ENCODE results near the gene HOMER3. TPM values are rescaled to one million over a fixed set of nuclear protein-coding genes. Genes with fewer than 3 reads are reported as not detected.

Gene HOMER3
- total RNA-seq, 4 donors from 2014 or later: 8.1 to 82.0 (median 12.7) TPM

DNA sequence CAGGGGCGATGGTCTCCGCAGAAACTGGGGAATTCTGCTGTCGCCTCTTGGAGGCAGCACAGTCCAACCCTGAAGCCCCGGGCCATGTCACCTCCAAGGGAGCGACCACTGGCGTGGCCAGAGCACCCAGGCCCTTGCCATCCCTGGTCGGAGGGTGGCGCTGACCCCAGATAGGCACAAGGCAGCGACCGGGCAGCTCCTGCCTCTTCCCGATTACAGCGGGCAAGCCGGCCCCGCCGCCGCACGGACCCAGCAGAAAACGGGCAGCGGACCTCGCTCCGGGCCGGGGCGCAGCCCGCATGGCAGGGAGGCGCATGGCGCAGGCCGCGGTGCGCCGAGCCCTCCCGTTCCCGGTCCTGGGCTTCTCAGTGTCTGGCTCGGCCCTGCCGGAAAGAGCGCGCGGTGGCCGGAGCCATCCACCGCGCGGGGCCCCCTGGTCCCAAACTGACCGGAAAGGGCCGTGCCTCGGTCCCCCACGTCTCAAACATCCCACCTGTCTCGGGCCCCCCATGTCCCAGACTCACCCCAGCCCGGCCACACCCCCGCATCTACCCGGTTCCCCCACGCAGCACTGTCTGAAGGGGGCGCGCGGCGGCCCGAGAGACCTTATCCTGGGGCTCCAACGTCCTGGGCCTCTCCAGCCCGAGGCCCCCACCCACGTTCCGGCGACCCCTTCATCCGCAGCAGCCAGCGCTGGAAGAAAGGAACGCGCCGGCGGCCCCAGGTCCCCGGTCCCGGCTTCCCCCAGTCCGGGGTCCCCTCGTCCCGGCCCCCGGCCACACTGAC is 45.8 kb downstream of the HOMER3 start:
- H3K27me3 ChIP-seq: peaks cover 49% of the 10 kb centered on the region
- H3K27ac ChIP-seq: no peak overlapping the region

DNA sequence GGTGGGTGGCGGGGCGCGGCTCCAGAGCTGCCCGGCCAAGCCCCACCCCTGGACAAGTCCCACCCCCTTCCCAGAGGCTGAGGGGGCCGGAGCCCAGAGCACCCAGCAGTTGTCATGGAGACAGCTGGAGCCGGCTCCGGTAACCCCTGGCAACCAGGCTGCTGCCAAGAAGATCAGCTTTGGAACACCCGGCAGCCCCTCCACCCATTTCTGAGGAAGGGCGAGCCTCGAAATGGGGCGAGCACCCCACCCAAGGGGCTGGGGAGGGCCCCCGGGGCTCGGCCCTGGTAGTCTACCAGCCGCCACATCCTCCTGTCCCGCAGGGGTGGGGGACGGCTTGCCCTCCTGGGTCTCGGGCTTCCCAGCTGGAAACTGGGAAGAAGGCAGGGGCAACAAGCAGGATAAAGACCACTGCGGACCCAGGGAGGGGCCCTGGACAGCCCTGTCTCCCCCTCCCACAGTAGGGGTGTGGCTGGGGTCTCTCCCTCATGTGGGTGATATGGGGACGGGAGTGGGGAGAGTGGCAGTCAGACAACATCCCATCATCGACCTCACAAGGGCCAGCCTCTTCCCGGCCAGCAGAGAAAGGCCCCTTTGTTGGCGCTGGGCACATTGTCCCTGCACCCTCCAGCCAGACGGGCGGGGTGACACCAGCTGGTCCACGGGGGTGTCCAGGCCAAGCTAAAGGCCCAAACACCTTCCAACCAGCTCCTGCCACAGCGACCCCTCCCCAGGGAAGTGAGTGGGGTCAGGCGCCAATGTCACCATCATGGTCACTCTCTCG is 46.6 kb downstream of the HOMER3 start:
- in situ Hi-C loops (cut with MboI; ENCODE audit: low pct_ligation_motif_present in 1 of 4, low pct_unique_long_range_greater_than_20kb in 1 of 4, low sequenced_read_pairs in 3 of 4): no loop called here
- Histone ChIP-seq H3K9me3 (no peaks in the 10 kb centered on the region), H3K4me3 (peak overlapping the region in 1 of 4 donors; percentile 28), H3K27ac (no peak overlapping the region), H3K27me3 (peaks cover 54% of the 10 kb centered on the region), H3K36me3 (peaks cover 0 to 6% (median 0%) of the 10 kb centered on the region in 4 donors), H3K4me1 (peaks cover 0 to 18% (median 9%) of the 10 kb centered on the region in 4 donors)
- intact Hi-C loops (cut with DNase I; ENCODE audit: low total_unique reads): no loop called here
- 4% methylated on average over 19 of the region's 28 CpGs; no CpG with 5 or more reads in 1 of the 2 donors for WGBS, 2 donors (ENCODE audit: low coverage in 1 of 2)
- no peak for DNase-seq
- TF ChIP-seq, protein P1, sequence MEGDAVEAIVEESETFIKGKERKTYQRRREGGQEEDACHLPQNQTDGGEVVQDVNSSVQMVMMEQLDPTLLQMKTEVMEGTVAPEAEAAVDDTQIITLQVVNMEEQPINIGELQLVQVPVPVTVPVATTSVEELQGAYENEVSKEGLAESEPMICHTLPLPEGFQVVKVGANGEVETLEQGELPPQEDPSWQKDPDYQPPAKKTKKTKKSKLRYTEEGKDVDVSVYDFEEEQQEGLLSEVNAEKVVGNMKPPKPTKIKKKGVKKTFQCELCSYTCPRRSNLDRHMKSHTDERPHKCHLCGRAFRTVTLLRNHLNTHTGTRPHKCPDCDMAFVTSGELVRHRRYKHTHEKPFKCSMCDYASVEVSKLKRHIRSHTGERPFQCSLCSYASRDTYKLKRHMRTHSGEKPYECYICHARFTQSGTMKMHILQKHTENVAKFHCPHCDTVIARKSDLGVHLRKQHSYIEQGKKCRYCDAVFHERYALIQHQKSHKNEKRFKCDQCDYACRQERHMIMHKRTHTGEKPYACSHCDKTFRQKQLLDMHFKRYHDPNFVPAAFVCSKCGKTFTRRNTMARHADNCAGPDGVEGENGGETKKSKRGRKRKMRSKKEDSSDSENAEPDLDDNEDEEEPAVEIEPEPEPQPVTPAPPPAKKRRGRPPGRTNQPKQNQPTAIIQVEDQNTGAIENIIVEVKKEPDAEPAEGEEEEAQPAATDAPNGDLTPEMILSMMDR (IDR thresholded peaks at IDR 0.05): no peak
- TF ChIP-seq POLR2AphosphoS5 (IDR thresholded peaks at IDR 0.05) (no peak), POLR2A (IDR thresholded peaks at IDR 0.05) (no peak), EP300 (IDR thresholded peaks at IDR 0.05; ENCODE audit: low read depth) (no peak)

More for the DNA sequence above, 45.8 kb downstream of the HOMER3 start:
- WGBS, 2 donors (ENCODE audit: low coverage in 1 of 2): 0% methylated on average over 24 of the region's 72 CpGs; no CpG with 5 or more reads in 1 of the 2 donors
- peaks cover 0 to 12% (median 2%) of the 10 kb centered on the region in 4 donors for H3K36me3 ChIP-seq
- intact Hi-C loops (cut with DNase I; ENCODE audit: low total_unique reads): no loop called here
- in situ Hi-C loops (cut with MboI; ENCODE audit: low pct_ligation_motif_present in 1 of 4, low pct_unique_long_range_greater_than_20kb in 1 of 4, low sequenced_read_pairs in 3 of 4): no loop called here
- peaks cover 0 to 18% (median 9%) of the 10 kb centered on the region in 4 donors for H3K4me1 ChIP-seq
- peak; percentile 31 for DNase-seq
- peak overlapping the region in 3 of 4 donors; percentile 14 to 43 (median 28) for H3K4me3 ChIP-seq
- no peaks in the 10 kb centered on the region for H3K9me3 ChIP-seq
- TF ChIP-seq POLR2A (IDR thresholded peaks at IDR 0.05): no peak
- TF ChIP-seq, protein P1 (IDR thresholded peaks at IDR 0.05): peak in 1 of 5 experiments; percentile 7

- DNase-seq: no peak
- H3K36me3 ChIP-seq: no peaks in the 10 kb centered on the region
- intact Hi-C loops (cut with DNase I; ENCODE audit: low total_unique reads): no loop called here
- in situ Hi-C loops (cut with MboI; ENCODE audit: low pct_ligation_motif_present in 1 of 4, low pct_unique_long_range_greater_than_20kb in 1 of 4, low sequenced_read_pairs in 3 of 4): no loop called here
- no peak overlapping the region for H3K27ac ChIP-seq
- WGBS, 2 donors (ENCODE audit: low coverage in 1 of 2): 40 to 49% methylated on average over 8 to 17 of the region's 18 CpGs
- H3K27me3 ChIP-seq: peaks cover 57% of the 10 kb centered on the region
- H3K4me3 ChIP-seq: no peak overlapping the region
- TF ChIP-seq, protein P1 (IDR thresholded peaks at IDR 0.05): no peak
- TF ChIP-seq EP300 (IDR thresholded peaks at IDR 0.05; ENCODE audit: low read depth) (no peak), POLR2A (IDR thresholded peaks at IDR 0.05) (no peak), POLR2AphosphoS5 (IDR thresholded peaks at IDR 0.05) (no peak)
- no peaks in the 10 kb centered on the region for H3K9me3 ChIP-seq
- H3K4me1 ChIP-seq: peaks cover 0 to 18% (median 9%) of the 10 kb centered on the region in 4 donors
Measured at GRCh38 chr19:18893587-18894253, 47.3 kb downstream of the HOMER3 start.
